Ectodermal cell (in vitro differentiated cells): ENCODE measurements around the gene CD6.
"Not testable (repeated sequence)": the region's sequence is repeated elsewhere in the genome, so short reads cannot be mapped to it uniquely, and the experiment has no call there.

Experiments used
- H3K27ac ChIP-seq: 2 replicates; pipeline ENCODE4 v1.7.0; 2013; ENCODE audit warnings: mild to moderate bottlenecking, low read depth, low read length; ENCODE audit not compliant: insufficient read depth, poor library complexity, severe bottlenecking
- H3K27me3 ChIP-seq: 2 replicates; pipeline ENCODE4 v1.7.0; 2013; ENCODE audit warnings: mild to moderate bottlenecking, low read length; ENCODE audit not compliant: insufficient read depth, control insufficient read depth, poor library complexity, severe bottlenecking
- H3K36me3 ChIP-seq: one replicate; pipeline ENCODE4 v1.7.0; 2013; ENCODE audit warnings: low read length; ENCODE audit not compliant: control insufficient read depth, insufficient read depth
- H3K4me1 ChIP-seq: one replicate; pipeline ENCODE4 v1.7.0; 2013; ENCODE audit warnings: low read length; ENCODE audit not compliant: control insufficient read depth, insufficient read depth
- H3K4me3 ChIP-seq: 2 replicates; pipeline ENCODE4 v1.7.0; 2013; ENCODE audit warnings: low read depth, low read length, control low read depth; ENCODE audit not compliant: insufficient read depth
- H3K9me3 ChIP-seq: 2 replicates; pipeline ENCODE4 v1.7.0; 2013; ENCODE audit warnings: mild to moderate bottlenecking, low read length, moderate library complexity; ENCODE audit not compliant: control insufficient read depth
- WGBS, 2 experiments: methylation state at CpG; one replicate each; pipeline ENCODE4 v1.1.7; 2013; ENCODE audit warnings: missing lambda C conversion rate in 2 of 2; 5-methylcytosine and 5-hydroxymethylcytosine counted together

CD6 gene

DNA sequence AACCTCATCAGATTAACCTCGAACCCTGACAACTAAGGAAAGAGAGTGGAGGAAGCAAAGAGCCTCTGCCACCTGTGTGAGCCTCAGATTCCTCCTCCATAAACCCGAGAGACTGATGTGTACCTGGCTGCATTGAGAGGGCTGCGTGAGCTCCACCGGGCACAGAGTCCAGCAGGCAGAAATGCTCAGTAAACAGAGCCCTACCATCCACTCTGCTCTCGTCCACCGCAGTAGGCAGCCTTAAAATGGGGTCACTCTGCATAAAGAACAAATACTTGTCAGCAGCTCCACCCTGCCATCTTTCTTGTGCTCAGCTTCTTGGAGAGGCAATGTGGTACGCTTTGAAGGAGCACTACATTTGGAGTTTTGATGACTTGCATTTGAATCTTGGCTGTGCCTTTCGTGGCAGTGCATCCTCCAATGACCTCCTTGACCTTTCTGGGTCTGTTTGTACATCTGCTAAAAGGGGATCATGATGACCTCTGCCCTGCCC, 87.8 kb downstream of the CD6 start:
- peaks cover 8% of the 10 kb centered on the region for H3K4me1 ChIP-seq
- H3K36me3 ChIP-seq: no peaks in the 10 kb centered on the region
- H3K4me3 ChIP-seq: no peak overlapping the region
- 92 to 94% methylated on average over 8 of the region's 8 CpGs for WGBS, 2 experiments
- H3K9me3 ChIP-seq: no peaks in the 10 kb centered on the region
- H3K27me3 ChIP-seq: no peaks in the 10 kb centered on the region
- H3K27ac ChIP-seq: no peak overlapping the region

DNA sequence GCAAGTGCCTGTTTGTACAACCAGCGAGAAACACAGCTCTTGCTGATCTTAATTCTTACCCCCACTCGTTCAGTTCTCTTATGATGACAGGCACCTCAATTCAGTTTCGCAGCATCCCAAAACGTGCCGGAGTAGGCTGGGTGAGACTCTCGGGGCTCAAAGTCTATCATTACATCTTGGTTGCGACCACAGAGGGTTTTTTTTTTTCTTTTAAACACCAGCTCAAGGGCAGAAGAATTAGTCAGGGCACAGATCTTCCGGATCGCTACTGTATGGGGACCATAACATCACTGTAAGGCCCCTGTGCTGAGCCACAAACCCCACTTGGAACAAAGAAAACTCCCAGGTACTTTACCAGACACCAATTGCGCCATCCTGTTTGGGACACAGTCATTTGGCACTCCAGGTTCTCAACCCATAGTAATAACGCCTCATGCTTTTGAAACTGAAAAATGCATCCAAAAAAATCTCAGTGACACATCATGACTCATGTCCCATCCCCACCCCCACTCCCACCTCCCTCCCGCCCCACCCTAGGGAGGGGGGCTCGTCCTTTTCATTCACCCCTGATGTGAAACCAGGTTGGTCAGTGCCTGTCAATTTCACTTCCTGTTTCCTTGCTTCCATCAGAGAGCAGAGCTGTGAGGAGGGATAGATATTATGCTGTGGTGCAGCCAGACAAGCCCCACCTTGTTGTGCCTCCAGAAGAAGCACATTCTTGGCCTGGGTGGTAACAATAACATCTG, 89.8 kb downstream of the CD6 start:
- Histone ChIP-seq H3K9me3 (no peaks in the 10 kb centered on the region), H3K4me1 (peaks cover 7% of the 10 kb centered on the region), H3K36me3 (no peaks in the 10 kb centered on the region), H3K4me3 (no peak overlapping the region), H3K27me3 (no peaks in the 10 kb centered on the region), H3K27ac (no peak overlapping the region)
- WGBS, 2 experiments: 82 to 83% methylated on average over 11 to 12 of the region's 13 CpGs

DNA sequence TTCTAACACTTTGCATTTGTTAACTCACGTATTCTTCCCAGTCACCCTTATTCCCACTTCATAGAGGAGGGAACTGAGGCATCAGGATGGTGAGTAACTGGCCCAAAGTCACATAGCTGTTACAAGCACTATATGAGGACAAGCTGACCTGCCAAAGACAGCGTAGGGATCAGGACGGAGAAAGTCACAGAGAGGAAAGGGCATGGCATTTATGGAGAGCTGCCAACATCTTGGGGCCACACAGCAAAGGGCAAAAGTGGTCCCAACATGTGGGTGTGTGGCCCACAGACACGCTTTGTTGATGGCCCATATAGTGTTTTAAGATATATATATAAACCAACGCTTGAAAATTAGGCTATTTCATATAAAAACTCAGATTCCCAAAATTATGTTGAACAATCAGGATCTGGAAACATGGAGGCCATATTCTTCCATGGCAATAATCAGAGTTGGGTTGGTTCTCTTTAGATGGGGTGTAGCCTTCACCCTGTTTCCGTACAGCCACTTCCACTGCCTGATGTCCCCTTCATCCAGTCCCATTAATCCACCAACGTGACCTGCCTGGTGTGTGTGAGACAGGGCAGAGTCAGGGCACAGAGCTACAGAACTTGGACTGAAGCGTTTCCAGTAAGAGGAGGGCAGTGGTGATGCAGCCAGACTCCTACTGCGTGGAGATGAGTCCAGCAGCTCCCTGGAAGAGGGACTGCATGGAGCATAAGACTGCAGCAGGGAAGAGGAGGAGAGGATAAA, 90.9 kb downstream of the CD6 start:
- 92 to 93% methylated on average over 8 to 9 of the region's 9 CpGs for WGBS, 2 experiments
- no peaks in the 10 kb centered on the region for H3K36me3 ChIP-seq
- no peak overlapping the region for H3K4me3 ChIP-seq
- H3K27ac ChIP-seq: no peak overlapping the region
- H3K4me1 ChIP-seq: no peaks in the 10 kb centered on the region
- H3K9me3 ChIP-seq: no peaks in the 10 kb centered on the region
- H3K27me3 ChIP-seq: no peaks in the 10 kb centered on the region

DNA sequence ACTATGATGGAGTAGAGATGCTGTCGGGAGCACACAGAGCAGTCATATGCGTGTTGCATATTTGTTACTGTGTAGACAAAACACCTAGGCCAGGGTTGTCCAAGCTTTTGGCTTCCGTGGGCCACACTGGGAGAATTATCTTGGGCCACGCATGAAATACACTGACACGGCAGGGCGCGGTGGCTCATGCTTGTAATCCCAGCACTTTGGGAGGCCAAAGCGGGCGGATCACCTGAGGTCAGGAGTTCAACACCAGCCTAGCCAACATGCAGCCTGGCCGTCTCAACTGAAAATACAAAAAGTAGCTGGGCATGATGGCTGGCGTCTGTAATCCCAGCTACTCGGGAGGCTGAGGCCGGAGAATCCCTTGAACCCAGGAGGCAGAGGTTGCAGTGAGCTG, 93.8 kb downstream of the CD6 start:
- WGBS, 2 experiments: 93% methylated on average over 13 of the region's 13 CpGs
- H3K9me3 ChIP-seq, H3K36me3 ChIP-seq, H3K4me3 ChIP-seq, H3K27ac ChIP-seq, H3K4me1 ChIP-seq, H3K27me3 ChIP-seq: not testable (repeated sequence)

DNA sequence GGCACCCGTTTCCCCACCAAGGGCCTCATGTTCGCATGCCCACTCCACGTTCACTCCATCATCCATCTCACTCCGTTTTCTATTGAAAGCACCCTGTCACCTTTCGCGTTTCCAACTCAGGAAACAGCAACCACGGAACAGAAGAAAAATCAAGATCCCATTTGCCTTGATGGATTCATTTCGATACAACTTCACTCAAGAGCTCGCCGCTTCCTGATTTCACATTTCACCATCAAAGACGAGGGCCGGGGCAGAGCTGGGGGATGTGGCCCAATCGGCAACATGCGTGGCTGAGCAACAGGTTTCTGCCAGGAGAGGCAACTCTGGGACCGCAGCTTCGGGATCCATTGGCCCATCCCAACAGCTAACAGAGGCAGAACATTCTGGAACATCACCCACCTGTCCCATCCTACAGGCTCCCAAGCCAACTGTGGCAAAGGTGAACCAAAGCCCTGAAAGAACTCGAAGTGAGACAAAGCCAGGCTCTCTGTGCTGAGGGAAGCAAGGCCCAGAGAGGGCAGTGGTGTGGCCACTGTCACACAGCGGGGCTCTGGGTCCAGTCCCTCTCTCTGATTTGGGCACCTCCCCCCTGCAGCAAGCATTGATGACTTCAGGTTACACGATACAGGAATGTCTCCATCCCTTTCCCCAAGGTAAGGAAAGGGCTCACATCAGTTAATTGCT, 94.6 kb downstream of the CD6 start:
- WGBS, 2 experiments: 91 to 92% methylated on average over 19 of the region's 19 CpGs

DNA sequence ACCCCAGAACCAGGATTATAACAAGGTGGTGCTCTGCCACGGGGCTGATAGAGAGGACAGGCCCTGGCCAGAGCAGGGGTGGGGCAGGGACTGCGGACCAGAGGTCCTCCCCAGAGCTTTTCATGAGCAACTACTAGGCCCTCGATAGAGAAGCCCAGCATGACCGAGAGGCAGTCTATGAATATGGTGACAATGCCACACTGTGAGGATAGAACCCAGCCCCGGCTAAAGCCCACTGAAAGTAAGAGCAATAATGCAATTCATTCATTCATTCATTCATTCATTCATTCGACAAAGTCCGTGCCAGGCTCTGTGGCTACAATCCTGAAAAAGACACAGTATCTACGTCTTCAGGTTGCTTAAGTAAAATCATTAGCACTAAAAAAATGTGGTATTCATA, 95.2 kb downstream of the CD6 start:
- Histone ChIP-seq H3K4me1 (peaks cover 5% of the 10 kb centered on the region), H3K27ac (no peak overlapping the region), H3K9me3 (no peaks in the 10 kb centered on the region), H3K27me3 (no peaks in the 10 kb centered on the region), H3K4me3 (no peak overlapping the region), H3K36me3 (no peaks in the 10 kb centered on the region)
- WGBS, 2 experiments: 89 to 92% methylated on average over 8 of the region's 8 CpGs

More for the DNA sequence above, 94.6 kb downstream of the CD6 start:
- no peaks in the 10 kb centered on the region for H3K27me3 ChIP-seq
- no peak overlapping the region for H3K27ac ChIP-seq
- no peak overlapping the region for H3K4me3 ChIP-seq
- no peaks in the 10 kb centered on the region for H3K9me3 ChIP-seq
- no peaks in the 10 kb centered on the region for H3K4me1 ChIP-seq
- H3K36me3 ChIP-seq: no peaks in the 10 kb centered on the region

DNA sequence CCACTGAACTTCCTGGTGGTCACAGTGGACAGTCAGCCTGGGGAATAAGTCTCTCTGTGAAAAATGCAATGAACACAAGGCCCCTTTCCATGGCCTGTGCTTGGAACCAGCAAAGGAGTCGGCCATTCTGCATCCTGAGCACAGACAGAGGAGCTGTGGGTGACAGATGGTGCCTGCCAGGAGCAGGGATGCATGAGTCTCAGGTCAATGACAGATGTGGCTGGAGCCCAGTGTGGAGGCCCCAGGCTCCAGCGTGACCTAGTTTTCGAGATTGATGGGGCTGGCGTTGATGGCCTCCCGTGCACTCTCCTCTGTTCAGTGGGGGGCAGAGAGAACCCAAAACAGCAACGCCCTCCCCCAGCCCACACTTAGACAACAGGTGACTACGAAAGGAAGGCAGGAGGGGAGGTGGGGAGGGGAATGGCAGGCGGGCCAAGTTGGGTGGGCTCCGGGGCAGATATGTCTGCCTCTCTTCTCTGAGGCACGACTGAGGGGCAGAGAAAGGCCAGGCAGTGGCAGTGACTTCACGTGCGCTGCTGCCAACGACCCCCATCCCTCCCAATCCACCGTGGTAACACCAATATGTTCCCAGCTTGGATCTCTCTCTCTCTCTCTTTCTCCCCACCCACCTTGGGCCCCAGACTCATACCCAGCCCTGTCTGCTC, 96.4 kb downstream of the CD6 start:
- no peaks in the 10 kb centered on the region for H3K9me3 ChIP-seq
- H3K27ac ChIP-seq: no peak overlapping the region
- H3K4me3 ChIP-seq: no peak overlapping the region
- peaks cover 18% of the 10 kb centered on the region for H3K4me1 ChIP-seq
- H3K27me3 ChIP-seq: no peaks in the 10 kb centered on the region
- H3K36me3 ChIP-seq: no peaks in the 10 kb centered on the region
- WGBS, 2 experiments: 81 to 82% methylated on average over 12 to 14 of the region's 14 CpGs

DNA sequence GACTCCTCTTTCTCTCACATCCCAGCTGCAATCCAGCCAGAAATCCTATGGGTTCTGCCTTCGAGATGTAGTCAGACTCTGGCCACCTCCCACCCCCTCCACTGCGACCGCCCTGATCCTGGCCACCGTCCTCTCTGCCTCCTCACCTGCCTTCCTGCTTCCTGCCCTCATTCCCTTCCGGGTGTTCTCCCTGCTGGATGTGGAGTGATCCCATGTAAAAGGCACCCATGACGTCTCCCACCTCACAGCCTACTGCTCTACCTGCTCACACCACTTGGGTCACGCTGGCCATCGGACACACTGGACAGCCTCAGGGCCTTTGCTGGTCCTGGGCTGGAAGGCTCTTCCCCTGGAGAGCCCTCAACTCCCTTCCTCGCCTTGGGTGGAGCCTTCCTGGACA, 97.1 kb downstream of the CD6 start:
- Histone ChIP-seq H3K27me3 (no peaks in the 10 kb centered on the region), H3K4me1 (peaks cover 18% of the 10 kb centered on the region), H3K36me3 (no peaks in the 10 kb centered on the region), H3K4me3 (no peak overlapping the region), H3K27ac (no peak overlapping the region), H3K9me3 (no peaks in the 10 kb centered on the region)
- WGBS, 2 experiments: 89 to 93% methylated on average over 9 of the region's 9 CpGs

DNA sequence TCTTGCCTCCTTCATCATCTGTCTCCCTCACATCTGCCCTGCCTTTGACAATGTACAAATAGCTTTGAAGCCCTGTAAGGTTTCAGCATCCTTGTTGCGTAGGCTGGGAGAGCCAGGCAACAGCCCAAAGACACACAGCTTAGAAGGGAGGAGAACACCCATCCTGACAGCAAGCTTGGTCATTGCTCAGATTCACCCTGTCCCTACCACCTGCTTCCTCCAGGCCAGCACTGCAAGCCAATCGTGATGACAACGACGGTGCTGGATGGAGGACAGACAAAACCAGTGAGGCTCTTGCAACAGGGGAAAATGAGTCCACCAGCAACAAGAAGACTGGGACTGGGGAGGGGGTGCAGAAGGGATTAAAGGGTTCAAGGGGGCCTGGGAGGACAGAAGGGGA, 97.9 kb downstream of the CD6 start:
- Histone ChIP-seq H3K36me3 (no peaks in the 10 kb centered on the region), H3K4me3 (no peak overlapping the region), H3K4me1 (peaks cover 18% of the 10 kb centered on the region), H3K27me3 (no peaks in the 10 kb centered on the region), H3K27ac (no peak overlapping the region), H3K9me3 (no peaks in the 10 kb centered on the region)
- WGBS, 2 experiments: 91 to 94% methylated on average over 4 of the region's 4 CpGs
